Tibial artery (tissue), 4 donors: ENCODE data around the gene PTPN18.

Experiments
- DNase-seq, 2 donors: peaks; one replicate each; pipeline ENCODE4 v3.0.0-alpha.2; 2019
- H3K27ac ChIP-seq, 2 donors: fragments of 200-600 bp; sonication (generic) in 1 of 2; 1 replicate in 1 of 2; 2 replicates in 1 of 2; pipeline ENCODE4 v1.5.1; 2018 to 2019; ENCODE audit warnings: mild to moderate bottlenecking in 1 of 2
- H3K27me3 ChIP-seq, 2 donors: fragments of 200-600 bp; sonication (generic) in 1 of 2; one replicate each; pipeline versions ENCODE4 v1.5.1 to v1.6.0; 2016 to 2019
- H3K36me3 ChIP-seq, 3 donors: fragments of 200-600 bp; sonication (generic) in 2 of 3; one replicate each; pipeline ENCODE4 v1.5.1; 2016 to 2019; ENCODE audit warnings: mild to moderate bottlenecking in 2 of 3
- H3K4me1 ChIP-seq, 4 donors: fragments of 200-600 bp; sonication (generic) in 2 of 4; 1 replicate in 3 of 4; 2 replicates in 1 of 4; pipeline ENCODE4 v1.5.1; 2016 to 2019
- H3K4me3 ChIP-seq, 2 donors: fragments of 200-600 bp; sonication (generic) in 1 of 2; 1 replicate in 1 of 2; 2 replicates in 1 of 2; pipeline ENCODE4 v1.5.1; 2018 to 2019; ENCODE audit warnings: mild to moderate bottlenecking in 2 of 2
- H3K9me3 ChIP-seq, 3 donors: fragments of 200-600 bp; sonication (generic) in 1 of 3; one replicate each; pipeline ENCODE4 v1.5.1; 2016 to 2019
- CTCF ChIP-seq, 2 experiments: fragments of 200-600 bp in 1 of 2; fragments of 450-650 bp in 1 of 2; IDR thresholded peaks; one replicate each; pipeline ENCODE4 v1.5.1; 2017 to 2019; ENCODE audit warnings: antibody characterized with exemption in 2 of 2, mild to moderate bottlenecking in 1 of 2, moderate library complexity in 1 of 2
- intact Hi-C: fragments of 100-400 bp; cut with DNase I; formaldehyde crosslinking; loops from one replicate; pipeline ENCODE4 v1.15.0; 2023; ENCODE audit warnings: low total_unique reads

The PTPN18 gene

GRCh38 chr2:130345611-130346010, 10.2 kb upstream of the PTPN18 start:
- no peak for TF ChIP-seq CTCF (IDR thresholded peaks at IDR 0.05)
- intact Hi-C loops, result no loop called here

GRCh38 chr2:130346041-130346740, 9.7 kb upstream of the PTPN18 start:
- H3K27ac ChIP-seq, result no peak overlapping the region
- H3K9me3 ChIP-seq, result no peaks in the 10 kb centered on the region
- peaks cover 31 to 48% (median 45%) of the 10 kb centered on the region in 3 donors for H3K36me3 ChIP-seq
- DNase-seq, result no peak
- TF ChIP-seq CTCF (IDR thresholded peaks at IDR 0.05), result no peak
- intact Hi-C loops, result no loop called here
- H3K4me1 ChIP-seq, result peaks cover 0 to 17% (median 13%) of the 10 kb centered on the region in 4 donors
- H3K27me3 ChIP-seq, result no peaks in the 10 kb centered on the region
- H3K4me3 ChIP-seq, result no peak overlapping the region

More at GRCh38 chr2:130345611-130346010, 10.2 kb upstream of the PTPN18 start:
- H3K27me3 ChIP-seq, result no peaks in the 10 kb centered on the region
- no peak overlapping the region for H3K4me3 ChIP-seq
- peaks cover 31 to 48% (median 45%) of the 10 kb centered on the region in 3 donors for H3K36me3 ChIP-seq
- H3K27ac ChIP-seq, result no peak overlapping the region
- peaks cover 0 to 22% (median 13%) of the 10 kb centered on the region in 4 donors for H3K4me1 ChIP-seq
- DNase-seq, result no peak
- no peaks in the 10 kb centered on the region for H3K9me3 ChIP-seq

- intact Hi-C loops, result no loop called here
- H3K4me3 ChIP-seq, result no peak overlapping the region
- no peaks in the 10 kb centered on the region for H3K27me3 ChIP-seq
- peaks cover 31 to 48% (median 45%) of the 10 kb centered on the region in 3 donors for H3K36me3 ChIP-seq
- TF ChIP-seq CTCF (IDR thresholded peaks at IDR 0.05), result no peak
- no peak overlapping the region for H3K27ac ChIP-seq
- no peak for DNase-seq
- H3K4me1 ChIP-seq, result peaks cover 0 to 13% (median 10%) of the 10 kb centered on the region in 4 donors
- H3K9me3 ChIP-seq, result no peaks in the 10 kb centered on the region
These were observed 9.2 kb upstream of the PTPN18 start for GRCh38 chr2:130346741-130347066.

GRCh38 chr2:130347220-130347925, 8.5 kb upstream of the PTPN18 start:
- intact Hi-C loops, result no loop called here
- Histone ChIP-seq H3K27ac (no peak overlapping the region), H3K4me3 (no peak overlapping the region), H3K9me3 (no peaks in the 10 kb centered on the region), H3K27me3 (no peaks in the 10 kb centered on the region), H3K36me3 (peaks cover 31 to 48% (median 45%) of the 10 kb centered on the region in 3 donors), H3K4me1 (peaks cover 0 to 13% (median 10%) of the 10 kb centered on the region in 4 donors)
- no peak for TF ChIP-seq CTCF (IDR thresholded peaks at IDR 0.05)
- DNase-seq, result no peak

GRCh38 chr2:130349174-130349573, 6.7 kb upstream of the PTPN18 start:
- intact Hi-C loops, result no loop called here
- peaks cover 0 to 5% (median 3%) of the 10 kb centered on the region in 4 donors for H3K4me1 ChIP-seq

More at GRCh38 chr2:130349174-130349573, 6.7 kb upstream of the PTPN18 start:
- TF ChIP-seq CTCF (IDR thresholded peaks at IDR 0.05), result no peak
- Histone ChIP-seq H3K36me3 (peaks cover 31 to 48% (median 45%) of the 10 kb centered on the region in 3 donors), H3K27ac (no peak overlapping the region), H3K9me3 (no peaks in the 10 kb centered on the region), H3K27me3 (no peaks in the 10 kb centered on the region), H3K4me3 (no peak overlapping the region)
- no peak for DNase-seq
